HG03103 (cell line): ENCODE measurements around the gene TEX52.

Experiments used
- ATAC-seq: cut with Tn5 transposase; IDR thresholded peaks from one replicate; pipeline ENCODE4 v1.9.1; 2021; ENCODE audit warnings: low read depth; ENCODE audit not compliant: unreplicated experiment

TEX52 gene

DNA sequence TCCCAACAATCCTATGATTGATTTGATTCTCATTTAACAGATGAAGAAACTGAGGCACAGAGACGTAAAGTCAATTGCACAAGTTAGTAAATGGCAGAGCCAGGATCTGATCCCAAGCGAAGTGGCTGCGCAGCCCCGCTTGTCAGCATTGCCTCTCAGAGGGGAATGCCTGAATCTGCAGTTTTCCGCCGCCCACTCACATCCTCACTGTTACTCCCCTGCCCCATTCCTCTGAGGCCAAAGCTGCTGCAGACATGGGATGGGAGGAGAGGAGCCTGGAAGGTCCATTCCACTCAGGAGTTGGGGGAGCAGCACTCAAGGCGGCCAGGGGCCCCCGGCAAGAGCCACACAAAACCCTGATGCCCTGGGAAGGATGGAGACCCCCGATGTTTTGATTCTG lies 23.0 kb downstream of the TEX52 start:
- ATAC-seq: no peak

DNA sequence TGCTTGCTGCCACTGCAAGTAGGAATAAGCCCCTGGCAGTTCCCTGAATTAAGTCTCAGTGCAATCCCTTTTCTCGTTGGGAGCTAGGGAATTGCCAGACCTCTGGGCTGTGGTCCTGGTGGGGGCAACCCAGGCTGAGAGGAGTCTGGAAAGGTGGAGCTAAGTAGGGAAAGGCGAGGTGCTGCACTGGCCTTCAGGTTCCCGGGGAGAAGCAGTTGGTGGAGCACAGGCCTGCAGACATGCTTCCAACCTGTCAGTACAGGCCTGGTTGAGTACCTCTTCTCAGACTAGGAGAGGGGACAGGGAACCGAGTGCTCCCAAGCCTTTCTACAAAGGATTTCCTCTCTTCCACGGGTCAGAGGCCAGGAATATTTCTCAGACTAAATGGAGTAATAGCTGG lies 23.5 kb downstream of the TEX52 start:
- ATAC-seq: no peak

DNA sequence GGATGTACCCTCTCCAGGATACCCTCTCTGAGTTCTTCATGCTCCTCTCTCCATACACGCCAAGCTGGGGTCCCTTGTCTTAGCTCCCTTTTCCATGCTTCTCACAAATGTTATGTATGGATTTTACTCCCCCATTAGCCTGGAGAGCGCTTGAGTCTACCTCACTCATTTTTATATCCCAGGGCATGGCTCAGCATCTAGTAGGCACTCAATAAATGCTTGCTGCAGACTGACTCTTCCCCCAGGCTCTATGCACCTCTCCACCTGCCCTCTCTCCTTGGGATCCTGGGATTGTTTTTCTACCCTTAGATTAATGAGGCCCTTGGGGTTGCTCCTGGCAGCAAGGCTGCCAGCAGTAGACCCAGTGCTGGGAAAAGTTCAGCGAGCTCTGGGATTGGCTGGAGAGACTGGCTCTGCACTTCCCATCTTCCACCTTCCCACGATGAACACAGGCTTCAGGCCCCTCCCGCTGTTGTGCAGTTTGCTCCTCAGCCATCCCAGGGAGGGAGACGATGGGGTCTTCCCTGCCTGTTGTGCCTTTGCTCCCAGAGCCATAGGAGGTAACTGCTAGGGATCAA lies 24.2 kb downstream of the TEX52 start:
- ATAC-seq: no peak

GRCh38 chr12:2829275-2829674 lies 27.6 kb downstream of the TEX52 start:
- ATAC-seq: no peak

GRCh38 chr12:2826721-2827515 lies 29.9 kb downstream of the TEX52 start:
- ATAC-seq: no peak

DNA sequence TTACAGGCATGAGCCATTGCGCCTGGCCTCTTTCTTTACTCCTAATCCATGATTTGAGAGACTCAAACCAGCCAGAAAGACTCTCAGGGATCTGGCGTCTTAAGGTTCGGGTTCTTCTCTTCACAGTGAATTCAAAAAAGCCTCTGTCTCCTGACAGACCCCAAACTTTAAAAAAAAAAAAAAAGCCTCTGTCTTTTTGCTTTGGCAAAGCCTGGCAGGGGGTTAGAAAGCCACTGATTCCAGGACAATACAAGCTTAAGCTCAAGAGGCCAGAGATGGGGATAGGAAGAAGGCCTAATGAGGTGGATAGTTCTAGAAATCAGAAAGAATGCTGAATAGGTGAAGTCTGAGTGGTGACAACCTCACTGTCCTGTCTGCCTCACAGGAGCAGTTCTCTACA lies 30.8 kb downstream of the TEX52 start:
- ATAC-seq: no peak

GRCh38 chr12:2825132-2825531 lies 31.7 kb downstream of the TEX52 start:
- no peak for ATAC-seq

GRCh38 chr12:2824541-2824940 lies 32.3 kb downstream of the TEX52 start:
- no peak for ATAC-seq

DNA sequence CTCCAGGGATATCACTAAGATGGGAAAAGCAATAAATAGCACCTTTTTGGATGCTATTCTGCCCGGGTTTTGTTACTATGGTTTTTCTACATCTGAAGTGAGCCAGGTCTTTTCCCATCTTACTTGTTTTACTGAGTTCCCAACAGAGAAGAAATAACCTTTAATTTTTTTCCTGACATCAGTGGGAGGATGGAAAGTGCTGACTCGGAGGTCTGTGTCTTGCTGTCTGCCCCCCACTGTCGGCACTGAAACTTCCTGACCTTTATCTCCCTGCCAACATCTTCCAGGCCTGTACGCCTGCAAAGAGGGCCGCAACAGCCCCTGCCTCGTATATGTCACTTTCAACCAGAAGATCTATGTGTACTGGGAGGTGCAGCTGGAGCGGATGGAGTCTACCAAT lies 33.4 kb downstream of the TEX52 start:
- ATAC-seq: no peak

DNA sequence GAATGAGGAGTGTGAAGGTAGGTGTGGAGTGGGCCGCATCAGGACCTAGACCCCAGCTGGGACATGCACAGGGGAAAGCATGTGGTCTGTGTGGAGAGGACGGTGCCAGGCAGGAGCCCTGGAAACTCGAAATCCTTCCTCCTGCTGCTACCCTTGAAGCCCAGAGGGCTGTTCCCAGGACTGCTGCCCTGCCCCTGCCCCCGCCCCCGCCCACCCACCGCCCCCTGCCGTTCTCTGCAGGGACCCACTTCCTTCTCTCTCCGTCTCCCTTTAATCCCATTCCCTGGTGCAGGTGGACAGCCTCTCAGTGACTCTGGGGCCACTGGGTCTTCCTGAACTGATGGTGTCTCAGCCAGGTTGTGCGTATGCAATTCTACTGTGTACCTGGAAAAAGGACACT lies 36.4 kb downstream of the TEX52 start:
- ATAC-seq: no peak

GRCh38 chr12:2819810-2820209 lies 37.0 kb downstream of the TEX52 start:
- no peak for ATAC-seq

- peak; percentile 38 for ATAC-seq
Observed at GRCh38 chr12:2813214-2814185, 43.3 kb downstream of the TEX52 start.

GRCh38 chr12:2812290-2813213 lies 44.3 kb downstream of the TEX52 start, which contains the start of gene ITFG2:
Gene ITFG2, plus strand, starts transcription at chr12:2812668. Its CDS starts 93 bp downstream, at chr12:2812761.
- peak; percentile 94 for ATAC-seq

GRCh38 chr12:2811801-2812200 lies 45.0 kb downstream of the TEX52 start:
- ATAC-seq: no peak

DNA sequence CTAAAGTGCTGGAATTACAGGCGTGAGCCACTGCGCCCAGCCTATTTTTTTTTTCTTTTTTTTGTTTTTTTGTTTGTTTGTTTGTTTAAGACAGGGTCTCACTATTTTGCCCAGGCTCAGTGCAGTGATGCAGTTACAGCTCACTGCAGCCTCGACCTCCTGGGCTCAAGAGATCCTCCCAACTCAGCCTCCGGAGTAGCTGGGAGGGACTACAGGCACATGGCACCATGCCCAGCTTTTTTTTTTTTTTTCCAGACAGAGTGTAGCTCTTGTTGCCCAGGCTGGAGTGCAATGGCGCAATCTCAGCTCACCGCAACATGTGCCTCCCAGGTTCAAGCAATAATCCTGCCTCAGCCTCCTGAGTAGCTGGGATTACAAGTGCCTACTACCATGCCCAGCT lies 50.1 kb downstream of the TEX52 start:
- ATAC-seq: no peak

DNA sequence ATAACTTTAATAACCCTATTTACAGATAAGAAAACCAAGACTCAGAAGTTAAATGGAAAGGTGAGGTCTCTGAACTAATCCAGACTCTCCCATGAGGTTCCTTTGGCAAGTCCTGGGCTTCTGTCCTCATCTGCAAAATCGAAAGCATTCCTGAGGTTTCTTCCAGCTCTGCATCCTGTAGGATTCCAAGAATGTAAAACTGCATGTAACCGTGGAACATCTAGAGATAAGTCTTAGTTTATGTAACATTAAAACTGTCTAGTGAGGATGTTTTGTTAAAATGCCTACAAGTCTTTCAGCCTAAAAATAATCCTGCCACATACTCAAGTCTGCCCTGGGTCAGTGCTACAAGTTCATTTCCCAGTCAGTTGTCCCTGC lies 51.7 kb downstream of the TEX52 start:
- ATAC-seq: no peak

DNA sequence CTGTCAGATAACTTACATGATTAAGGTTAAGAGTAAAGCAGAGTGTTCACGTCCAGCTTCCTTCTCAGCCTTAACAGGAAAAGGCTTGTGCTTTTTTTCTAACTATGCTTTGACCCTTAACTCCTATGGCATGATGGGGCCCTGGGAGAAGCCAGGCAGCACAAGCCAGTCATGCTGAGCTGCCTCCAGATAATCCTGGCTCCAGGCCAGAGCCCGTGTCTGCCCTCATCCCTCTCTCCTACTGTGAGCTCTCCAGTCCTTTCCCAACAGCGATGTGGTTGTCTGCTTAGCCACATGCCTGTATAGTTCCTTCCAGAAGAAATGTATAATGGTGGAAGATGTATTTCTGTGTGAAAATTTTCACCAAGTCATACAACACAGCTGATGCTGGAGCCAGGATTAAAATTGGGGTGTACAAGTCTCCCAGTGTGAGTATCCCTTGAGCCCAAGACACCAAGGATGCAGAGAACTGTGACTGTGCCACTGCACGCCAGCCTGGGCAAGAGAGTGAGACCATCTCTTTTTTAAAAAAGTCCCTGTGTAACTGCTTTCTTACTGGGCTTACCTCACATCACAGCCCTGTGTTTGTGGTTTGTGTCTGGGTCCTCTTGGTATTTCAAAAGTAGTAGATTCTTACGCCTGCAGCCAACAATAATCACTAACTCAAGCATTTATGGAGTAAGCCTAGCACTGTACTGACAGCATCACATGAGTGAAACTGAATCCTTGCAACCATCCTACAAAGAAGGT lies 52.3 kb downstream of the TEX52 start:
- no peak for ATAC-seq

DNA sequence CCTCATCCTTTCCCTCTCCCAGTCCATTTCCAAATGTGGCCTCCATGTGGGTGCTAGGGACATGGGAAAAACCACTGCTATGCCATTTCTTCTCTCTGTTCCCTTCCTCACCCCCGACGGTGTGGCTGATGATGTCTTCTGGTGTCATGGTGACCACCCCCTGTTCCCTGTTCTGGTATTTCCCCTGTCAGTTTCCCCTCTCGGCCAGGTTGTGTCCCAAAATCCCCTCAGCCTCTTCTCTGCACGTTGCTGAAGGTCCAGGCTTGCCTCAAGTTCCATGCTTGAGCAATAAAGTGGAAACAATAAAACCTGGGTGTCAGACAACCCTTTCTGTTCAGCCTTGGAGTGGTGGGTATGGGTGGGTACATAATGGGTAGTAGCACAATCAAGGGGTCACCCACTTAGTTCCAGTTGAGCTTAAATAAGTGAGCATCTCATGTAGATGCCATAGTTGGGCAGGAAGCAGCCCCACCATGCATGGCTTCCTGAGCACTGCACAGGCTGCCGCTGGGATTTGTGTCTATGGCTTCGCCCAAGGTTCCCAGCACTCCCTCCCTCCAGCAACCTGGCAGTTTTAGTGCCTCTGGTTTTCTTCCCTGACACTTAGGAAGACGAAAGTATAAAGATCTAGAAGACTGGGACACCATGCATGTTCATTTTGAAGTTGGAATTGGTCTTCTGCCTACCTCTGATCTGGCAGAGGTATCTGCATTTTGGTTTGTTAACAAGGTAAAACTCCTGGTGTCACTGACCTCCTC lies 53.0 kb downstream of the TEX52 start:
- ATAC-seq: no peak
